Measurements from ENCODE around the gene TCF4.

DNA sequence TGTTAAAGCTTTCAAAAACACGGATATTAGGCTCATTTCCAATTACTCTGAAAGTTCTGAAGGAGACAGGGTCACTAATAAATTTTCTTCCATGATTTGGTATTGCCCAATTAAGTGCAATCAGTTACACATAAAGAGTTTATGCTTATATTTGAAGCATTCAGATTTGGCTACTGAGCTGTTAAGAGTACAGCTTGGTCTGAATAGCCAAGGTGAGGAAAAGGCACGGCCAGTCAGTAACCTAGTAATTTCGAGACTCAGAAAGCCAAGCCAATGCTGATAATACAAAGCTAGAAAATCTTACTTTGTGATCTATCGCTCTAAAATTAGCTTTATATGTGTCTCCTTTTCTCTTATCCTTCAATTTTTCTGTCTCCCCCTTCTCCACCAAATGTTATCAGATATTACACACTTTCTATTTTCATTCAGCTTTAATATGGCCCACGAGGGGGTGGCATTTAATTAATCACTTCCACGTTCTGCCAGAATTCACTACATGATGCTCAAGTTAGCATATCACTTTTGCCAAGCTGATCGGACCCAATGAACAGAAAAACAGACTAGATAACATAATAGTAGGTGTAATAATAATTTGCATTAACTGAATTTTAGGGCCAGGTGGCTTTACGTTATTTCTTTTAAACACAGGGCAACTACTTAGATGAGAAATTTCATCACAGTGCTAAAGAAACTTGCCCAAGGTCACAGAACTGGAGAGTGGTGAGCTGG lies 138.4 kb downstream of the TCF4 start:
- TF ChIP-seq, protein P1, sequence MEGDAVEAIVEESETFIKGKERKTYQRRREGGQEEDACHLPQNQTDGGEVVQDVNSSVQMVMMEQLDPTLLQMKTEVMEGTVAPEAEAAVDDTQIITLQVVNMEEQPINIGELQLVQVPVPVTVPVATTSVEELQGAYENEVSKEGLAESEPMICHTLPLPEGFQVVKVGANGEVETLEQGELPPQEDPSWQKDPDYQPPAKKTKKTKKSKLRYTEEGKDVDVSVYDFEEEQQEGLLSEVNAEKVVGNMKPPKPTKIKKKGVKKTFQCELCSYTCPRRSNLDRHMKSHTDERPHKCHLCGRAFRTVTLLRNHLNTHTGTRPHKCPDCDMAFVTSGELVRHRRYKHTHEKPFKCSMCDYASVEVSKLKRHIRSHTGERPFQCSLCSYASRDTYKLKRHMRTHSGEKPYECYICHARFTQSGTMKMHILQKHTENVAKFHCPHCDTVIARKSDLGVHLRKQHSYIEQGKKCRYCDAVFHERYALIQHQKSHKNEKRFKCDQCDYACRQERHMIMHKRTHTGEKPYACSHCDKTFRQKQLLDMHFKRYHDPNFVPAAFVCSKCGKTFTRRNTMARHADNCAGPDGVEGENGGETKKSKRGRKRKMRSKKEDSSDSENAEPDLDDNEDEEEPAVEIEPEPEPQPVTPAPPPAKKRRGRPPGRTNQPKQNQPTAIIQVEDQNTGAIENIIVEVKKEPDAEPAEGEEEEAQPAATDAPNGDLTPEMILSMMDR (IDR thresholded peaks at IDR 0.05; ENCODE audit: extremely low read depth in 1 of 2, insufficient read depth in 1 of 2, low read depth in 1 of 2, low read length in 2 of 2), result no peak
- no peak for TF ChIP-seq MYC (IDR thresholded peaks at IDR 0.05; ENCODE audit: low read depth, low read length)
- no peak for TF ChIP-seq EZH2 (IDR thresholded peaks at IDR 0.05; ENCODE audit: borderline replicate concordance, low read depth, low read length, severe bottlenecking)
- TF ChIP-seq, protein P2, sequence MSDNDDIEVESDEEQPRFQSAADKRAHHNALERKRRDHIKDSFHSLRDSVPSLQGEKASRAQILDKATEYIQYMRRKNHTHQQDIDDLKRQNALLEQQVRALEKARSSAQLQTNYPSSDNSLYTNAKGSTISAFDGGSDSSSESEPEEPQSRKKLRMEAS (IDR thresholded peaks at IDR 0.05; ENCODE audit: insufficient read depth, insufficient read length), result no peak
- no peak for TF ChIP-seq JUN (IDR thresholded peaks at IDR 0.05; ENCODE audit: borderline replicate concordance, insufficient read depth, insufficient read length, low read depth)
- no peak for TF ChIP-seq POLR2AphosphoS5 (IDR thresholded peaks at IDR 0.05; ENCODE audit: insufficient read depth, low read depth, low read length)
- no peak for TF ChIP-seq POLR2A (IDR thresholded peaks at IDR 0.05; ENCODE audit: low read depth, low read length)
